Fibroblast of lung (primary cell): ENCODE data around the gene ZBTB11.

Experiments used
- EZH2 ChIP-seq: IDR thresholded peaks from 2 replicates; pipeline ENCODE4 v1.5.1; 2012; ENCODE audit warnings: low read length, control low read depth, mild to moderate bottlenecking; ENCODE audit errors: missing control alignments
- TF ChIP-seq, protein P1 (sequence below), 2 donors: IDR thresholded peaks in 1 of 2; conservative IDR thresholded peaks in 1 of 2; 1 replicate in 1 of 2; 2 replicates in 1 of 2; pipeline ENCODE4 v1.5.1; 2011 to 2012; ENCODE audit warnings: low read length in 2 of 2, control low read depth in 1 of 2, inconsistent platforms in 1 of 2, low read depth in 1 of 2, mild to moderate bottlenecking in 1 of 2

DNA sequence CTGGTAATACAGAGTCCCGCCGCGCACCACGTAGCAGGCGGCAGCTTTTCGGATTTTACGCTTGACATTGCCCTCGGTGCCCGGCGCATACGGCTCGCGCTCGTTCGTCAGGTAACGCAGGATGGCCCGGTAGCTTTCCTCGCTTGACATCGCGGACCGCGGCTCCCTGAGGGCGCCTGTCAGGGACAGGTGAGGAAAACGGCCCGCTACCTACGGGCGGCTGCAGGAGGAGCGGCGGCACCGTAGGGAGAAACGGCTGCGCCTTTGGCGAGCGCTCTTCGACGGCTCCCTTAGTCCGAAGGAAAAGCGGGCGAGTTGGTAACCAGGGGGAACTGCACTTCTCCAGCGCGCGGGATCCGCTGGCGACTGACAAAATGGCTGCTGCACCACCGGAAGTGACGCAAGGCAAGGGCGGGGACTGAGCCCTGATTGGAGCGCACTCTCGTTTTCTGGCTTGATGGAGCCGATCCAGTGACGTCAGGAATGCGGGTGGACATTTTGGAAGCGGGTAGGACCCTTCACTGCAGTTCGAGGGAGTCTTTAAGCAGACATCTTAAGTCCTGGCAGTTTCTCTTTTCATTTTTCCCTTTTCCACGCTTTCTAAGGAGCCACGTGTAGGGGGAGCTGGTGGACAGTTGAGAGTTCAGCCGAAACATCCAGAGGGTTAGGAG is at the start of gene ZBTB11:
- TF ChIP-seq, protein P1, sequence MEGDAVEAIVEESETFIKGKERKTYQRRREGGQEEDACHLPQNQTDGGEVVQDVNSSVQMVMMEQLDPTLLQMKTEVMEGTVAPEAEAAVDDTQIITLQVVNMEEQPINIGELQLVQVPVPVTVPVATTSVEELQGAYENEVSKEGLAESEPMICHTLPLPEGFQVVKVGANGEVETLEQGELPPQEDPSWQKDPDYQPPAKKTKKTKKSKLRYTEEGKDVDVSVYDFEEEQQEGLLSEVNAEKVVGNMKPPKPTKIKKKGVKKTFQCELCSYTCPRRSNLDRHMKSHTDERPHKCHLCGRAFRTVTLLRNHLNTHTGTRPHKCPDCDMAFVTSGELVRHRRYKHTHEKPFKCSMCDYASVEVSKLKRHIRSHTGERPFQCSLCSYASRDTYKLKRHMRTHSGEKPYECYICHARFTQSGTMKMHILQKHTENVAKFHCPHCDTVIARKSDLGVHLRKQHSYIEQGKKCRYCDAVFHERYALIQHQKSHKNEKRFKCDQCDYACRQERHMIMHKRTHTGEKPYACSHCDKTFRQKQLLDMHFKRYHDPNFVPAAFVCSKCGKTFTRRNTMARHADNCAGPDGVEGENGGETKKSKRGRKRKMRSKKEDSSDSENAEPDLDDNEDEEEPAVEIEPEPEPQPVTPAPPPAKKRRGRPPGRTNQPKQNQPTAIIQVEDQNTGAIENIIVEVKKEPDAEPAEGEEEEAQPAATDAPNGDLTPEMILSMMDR (conservative IDR thresholded peaks at IDR 0.05 in 1 of 2, IDR thresholded peaks at IDR 0.05 in 1 of 2; ENCODE audit: low read depth in 1 of 2, low read length in 2 of 2) = peak; percentile 66 to 70
- no peak for TF ChIP-seq EZH2
